ENCODE data around the gene ADAMTS20.

GRCh38 chr12:43599708-43600107 is 47.7 kb upstream of the ADAMTS20 start:
- TF ChIP-seq CTCF (conservative IDR thresholded peaks at IDR 0.05; ENCODE audit: low read depth, low read length) = no peak
- no peak for TF ChIP-seq EZH2 (IDR thresholded peaks at IDR 0.05; ENCODE audit: low read length, unreplicated experiment)
- TF ChIP-seq EZH2phosphoT487 (IDR thresholded peaks at IDR 0.05; ENCODE audit: borderline replicate concordance, low read length) = no peak

Measured in PC-3 (cell line).